Renal pelvis (tissue), 4 donors: ENCODE data around the gene CDYL. TPM values are rescaled to one million over a fixed set of nuclear protein-coding genes. Genes with fewer than 3 reads are reported as not detected.

ENCODE experiments used
- DNase-seq: peaks from one replicate; pipeline ENCODE4 v3.0.0-alpha.2; 2013
- polyA plus RNA-seq, 3 donors: library from polyadenylated mRNA; unstranded; fragments of 120-200 nt; gene quantifications; one replicate each; pipeline ENCODE4 v1.2.1, GENCODE V29; 2013; ENCODE audit not compliant: insufficient read length in 3 of 3

The CDYL gene
- polyA plus RNA-seq, 3 donors, result 23.4 to 25.9 (median 23.8) TPM

GRCh38 chr6:4879741-4880275 is 103.6 kb downstream of the CDYL start:
- no peak for DNase-seq

GRCh38 chr6:4880363-4880762 is 104.2 kb downstream of the CDYL start:
- no peak for DNase-seq

- DNase-seq, result no peak
These were observed 107.1 kb downstream of the CDYL start for GRCh38 chr6:4883298-4883697.

- DNase-seq, result no peak
These were observed 108.6 kb downstream of the CDYL start for GRCh38 chr6:4884646-4885340.

- no peak for DNase-seq
These were observed 109.2 kb downstream of the CDYL start for GRCh38 chr6:4885341-4885933.

GRCh38 chr6:4888841-4889240 is 112.6 kb downstream of the CDYL start:
- no peak for DNase-seq

GRCh38 chr6:4889701-4890100 is 113.5 kb downstream of the CDYL start:
- no peak for DNase-seq

- DNase-seq, result no peak
These were observed 114.0 kb downstream of the CDYL start for GRCh38 chr6:4890191-4890590.

GRCh38 chr6:4890627-4891026 is 114.4 kb downstream of the CDYL start:
- DNase-seq, result no peak

- no peak for DNase-seq
These were observed 114.9 kb downstream of the CDYL start for GRCh38 chr6:4891141-4891540.

GRCh38 chr6:4892785-4893485 is 116.7 kb downstream of the CDYL start:
- no peak for DNase-seq

- no peak for DNase-seq
These were observed 117.8 kb downstream of the CDYL start for GRCh38 chr6:4894049-4894448.

- no peak for DNase-seq
These were observed 119.8 kb downstream of the CDYL start for GRCh38 chr6:4895971-4896370.

- no peak for DNase-seq
These were observed 120.2 kb downstream of the CDYL start for GRCh38 chr6:4896401-4896800.

GRCh38 chr6:4899249-4900034 is 123.2 kb downstream of the CDYL start:
- no peak for DNase-seq

- no peak for DNase-seq
These were observed 125.3 kb downstream of the CDYL start for GRCh38 chr6:4901386-4902061.

GRCh38 chr6:4902363-4902762 is 126.2 kb downstream of the CDYL start:
- no peak for DNase-seq

GRCh38 chr6:4903121-4903520 is 126.9 kb downstream of the CDYL start:
- no peak for DNase-seq

- DNase-seq, result no peak
These were observed 127.7 kb downstream of the CDYL start for GRCh38 chr6:4903751-4904370.

GRCh38 chr6:4904461-4905025 is 128.3 kb downstream of the CDYL start:
- no peak for DNase-seq

GRCh38 chr6:4905826-4906225 is 129.6 kb downstream of the CDYL start:
- DNase-seq, result no peak
